Measurements from ENCODE around the gene MN1.

Gene MN1

DNA sequence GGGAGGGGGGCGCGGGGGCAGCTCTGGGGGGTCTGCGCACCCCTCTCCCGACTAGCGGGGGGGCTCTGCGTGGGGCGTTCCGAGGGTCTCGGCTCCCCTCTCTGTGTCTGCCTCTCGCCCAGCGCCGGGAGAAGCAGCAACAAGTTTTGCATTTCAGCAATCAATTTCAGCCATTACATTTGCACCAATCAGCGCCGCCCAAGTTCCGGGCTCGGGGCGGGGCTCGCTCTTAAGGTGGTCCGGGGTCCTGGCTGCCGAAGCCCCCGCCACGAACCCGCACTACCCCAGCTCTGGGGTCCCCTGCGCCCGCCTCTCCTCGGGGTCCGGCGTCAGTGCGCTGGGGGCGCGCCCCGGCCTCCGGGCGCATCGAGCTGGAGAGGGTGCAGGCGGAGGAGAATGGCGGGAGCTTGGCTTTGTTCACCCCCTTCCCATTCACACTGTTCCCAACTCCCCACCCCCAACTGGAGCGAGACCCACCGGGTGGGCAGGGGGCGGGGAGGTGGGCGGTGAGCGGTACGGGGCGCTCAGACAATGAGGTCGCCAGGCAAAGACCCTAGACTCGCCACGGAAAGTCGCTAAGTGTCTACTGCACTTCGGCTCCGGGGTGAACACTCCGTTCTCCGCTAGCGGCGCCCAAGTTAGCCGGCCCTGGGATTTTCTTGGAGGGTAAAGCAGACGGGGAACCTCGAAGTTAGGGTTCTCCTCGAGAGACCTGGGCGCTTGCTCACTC lies at the start of gene MN1:
TSS of gene MN1 (minus strand) at position 141 of the 730 bp plus-strand sequence. CDS start 1,213 bp downstream, outside the sequence.
- DNase-seq (ENCODE audit: low read depth) = no peak

DNA sequence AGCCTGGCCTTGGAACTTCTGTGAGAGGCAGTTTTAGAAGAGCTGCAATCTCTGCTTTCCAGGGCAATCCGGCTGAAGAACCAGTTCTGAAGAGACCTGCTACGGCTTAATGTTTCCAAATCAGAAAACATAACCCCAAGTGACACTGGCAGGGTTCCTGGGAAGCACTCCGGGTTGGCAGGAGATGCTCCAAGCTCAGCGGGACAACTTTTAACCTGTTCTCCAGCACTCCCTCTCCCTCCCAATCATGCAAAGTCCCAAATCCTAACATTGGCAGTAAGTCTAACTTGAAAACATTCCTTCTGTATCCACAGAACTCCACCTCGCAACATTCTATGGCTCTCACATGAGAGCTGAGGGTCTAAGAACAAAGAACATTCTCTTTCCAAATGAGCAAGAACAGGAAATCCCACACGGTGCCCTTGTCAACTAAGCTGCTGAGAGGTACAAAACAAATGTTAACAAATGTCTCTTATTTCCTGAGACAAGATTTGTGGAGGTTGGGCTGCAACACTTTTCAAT lies 48.5 kb upstream of the MN1 start:
- no peak for DNase-seq (ENCODE audit: low read depth)

DNA sequence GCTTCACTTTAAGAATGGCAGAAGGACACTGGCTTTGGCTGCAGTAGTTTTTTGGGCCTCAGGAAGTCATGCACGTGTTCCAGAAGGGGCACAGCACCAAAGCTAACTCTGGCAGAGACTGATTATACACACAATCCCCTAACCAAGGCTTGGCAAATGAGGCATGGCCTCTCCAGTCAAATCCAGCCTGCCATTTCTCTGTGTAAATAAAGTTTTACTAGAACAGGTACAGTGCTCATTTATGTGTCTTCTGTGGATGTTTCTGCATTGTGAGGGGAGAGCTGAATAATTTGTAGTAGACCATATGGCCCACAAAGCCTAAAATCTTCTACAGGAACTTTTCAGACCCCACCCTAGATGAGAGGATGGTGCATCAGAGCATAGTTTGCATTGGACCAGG lies 46.4 kb upstream of the MN1 start:
- DNase-seq (ENCODE audit: low read depth) = no peak

DNA sequence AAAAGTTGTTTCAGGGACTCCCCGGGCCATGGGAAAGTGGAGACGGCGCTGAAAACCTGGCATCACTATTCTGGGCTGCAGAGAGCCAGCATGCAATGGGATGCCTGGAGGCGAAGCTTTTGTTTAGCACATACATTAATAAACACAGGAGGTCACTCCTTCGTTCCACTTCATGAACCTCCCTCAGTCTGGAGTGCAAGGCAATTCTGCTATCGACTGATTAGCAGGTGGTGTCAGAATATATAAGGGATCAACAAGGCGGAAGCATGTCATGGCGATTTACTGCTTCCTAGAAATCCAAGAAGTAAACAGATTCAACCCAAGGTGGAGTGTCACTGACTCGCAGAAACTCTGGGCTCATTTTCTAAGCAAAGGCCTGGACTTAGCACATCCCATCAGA lies 45.4 kb upstream of the MN1 start:
- DNase-seq (ENCODE audit: low read depth) = no peak

DNA sequence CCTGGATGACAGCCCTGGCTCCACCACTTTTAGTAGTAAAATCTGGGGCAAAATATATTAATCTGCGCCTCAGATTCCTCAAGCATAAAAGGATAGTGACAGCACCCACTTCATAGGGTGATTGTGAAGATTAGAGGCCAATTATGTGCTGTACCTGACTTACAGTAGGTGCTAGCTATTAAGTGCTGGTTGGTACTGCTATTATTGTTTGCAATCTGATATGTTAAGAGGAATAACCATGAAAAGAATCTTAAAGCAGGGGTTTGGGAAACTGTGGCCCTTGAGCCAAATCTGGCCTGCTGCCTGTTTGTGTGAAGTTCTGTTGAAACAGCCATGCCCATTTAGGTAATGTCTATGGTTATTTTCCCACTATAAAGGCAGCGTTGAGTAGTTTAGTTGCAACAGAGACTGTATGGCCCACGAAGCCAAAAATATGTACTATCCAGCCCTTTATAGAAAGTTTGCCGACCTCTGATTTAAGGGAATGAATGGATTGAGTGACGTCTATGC lies 44.7 kb upstream of the MN1 start:
- no peak for DNase-seq (ENCODE audit: low read depth)

DNA sequence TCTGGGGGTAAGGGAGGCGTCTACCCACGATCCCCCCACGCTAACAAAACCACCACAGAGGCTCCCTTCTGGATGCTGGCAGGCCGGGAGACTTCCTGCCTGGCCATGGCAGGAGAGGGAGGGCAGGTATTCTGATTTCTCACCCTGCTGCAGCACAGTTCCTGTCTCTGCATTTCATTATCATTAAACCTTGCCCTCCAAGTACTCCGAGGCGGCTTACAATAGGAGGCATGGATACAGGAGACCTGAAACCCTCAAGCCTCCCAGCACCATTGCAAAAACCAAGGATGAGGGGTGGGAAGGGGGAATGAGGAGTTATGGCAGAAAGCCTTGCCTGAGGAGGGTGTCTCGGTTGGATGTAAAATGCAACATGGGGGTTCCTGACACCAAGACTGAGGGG lies 44.1 kb upstream of the MN1 start:
- DNase-seq (ENCODE audit: low read depth) = no peak

DNA sequence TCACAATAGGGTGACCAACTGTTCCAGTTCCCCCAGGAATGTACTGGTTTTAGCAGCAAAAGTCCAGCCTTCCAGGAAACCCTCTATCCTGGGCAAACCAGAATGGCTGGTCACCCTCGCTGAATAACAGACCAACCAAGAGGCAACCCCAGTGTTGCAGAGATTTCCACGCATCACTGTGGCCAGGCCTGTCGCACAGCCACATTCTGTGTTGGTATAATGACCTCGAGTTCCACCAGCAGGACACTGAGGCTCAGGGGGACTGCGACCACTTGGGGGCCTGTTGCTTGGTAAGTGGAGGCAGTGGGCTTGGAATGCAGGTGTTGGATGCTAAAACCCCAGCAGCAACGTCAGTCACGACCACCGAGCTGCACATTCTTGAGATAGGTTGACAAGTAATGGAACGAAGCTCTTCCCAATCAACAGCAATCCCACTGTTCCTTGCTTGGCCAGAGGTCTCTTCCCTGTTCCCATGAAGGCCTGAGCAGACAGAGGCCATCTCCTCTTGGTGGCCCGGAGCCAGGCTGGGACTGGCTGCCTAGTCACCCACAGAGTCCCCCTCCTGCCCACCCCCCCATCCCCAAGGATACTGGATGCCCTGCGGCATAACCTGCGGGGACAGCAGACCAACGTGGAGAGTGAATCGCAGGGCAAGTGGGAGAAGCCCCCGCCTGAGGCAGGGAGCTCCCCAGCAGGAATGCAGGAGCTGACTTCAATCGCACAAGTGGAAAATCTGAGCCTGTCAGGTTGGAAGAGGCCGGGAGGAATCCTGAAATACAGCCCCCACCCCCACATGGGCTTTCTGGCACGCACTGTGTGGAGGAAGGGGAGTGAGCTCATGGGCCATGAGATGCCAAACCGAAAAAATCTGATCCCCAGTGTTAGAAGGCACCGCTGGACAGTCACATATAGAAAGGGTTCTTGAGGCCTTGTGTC lies 43.4 kb upstream of the MN1 start:
- DNase-seq (ENCODE audit: low read depth) = no peak

DNA sequence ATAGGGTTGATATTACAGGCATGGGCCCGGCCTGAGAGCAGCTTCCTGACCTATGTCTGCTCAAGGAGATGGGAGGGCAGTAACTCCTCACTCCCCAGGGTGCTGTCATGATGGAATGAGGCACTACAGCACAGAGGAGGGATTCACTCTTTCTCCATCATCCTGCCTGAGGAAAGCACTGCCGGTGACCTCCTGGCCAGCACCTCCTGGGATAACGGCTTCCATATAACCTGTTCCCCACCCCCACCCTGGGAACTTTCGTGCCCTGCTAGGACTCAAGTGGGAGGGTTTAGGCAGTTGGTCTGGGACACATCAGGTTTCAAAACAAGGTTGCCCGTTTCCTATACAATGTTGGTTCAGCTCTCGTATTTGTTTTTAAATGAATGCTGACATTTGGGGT lies 42.7 kb upstream of the MN1 start:
- DNase-seq (ENCODE audit: low read depth) = no peak

DNA sequence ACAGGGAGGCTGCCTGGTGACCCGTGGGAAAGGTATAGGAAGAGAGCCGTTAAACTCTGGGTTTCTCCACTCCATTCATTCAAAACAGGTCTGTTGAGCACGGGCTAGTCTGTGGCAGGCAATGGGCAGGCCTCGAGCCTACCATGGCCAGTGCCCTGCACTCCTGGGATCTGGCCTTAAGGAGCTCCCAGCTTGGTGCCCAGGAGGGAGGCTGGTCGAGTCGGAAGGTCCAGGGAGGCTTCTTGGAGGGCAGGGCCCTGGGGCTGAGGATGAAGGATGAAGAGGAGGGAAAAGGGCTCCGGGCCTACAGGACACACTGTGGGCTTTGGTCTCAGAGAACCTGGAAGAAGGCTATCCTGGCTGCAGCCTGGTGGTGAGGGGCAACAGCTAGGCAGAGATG lies 41.9 kb upstream of the MN1 start:
- DNase-seq (ENCODE audit: low read depth) = no peak

DNA sequence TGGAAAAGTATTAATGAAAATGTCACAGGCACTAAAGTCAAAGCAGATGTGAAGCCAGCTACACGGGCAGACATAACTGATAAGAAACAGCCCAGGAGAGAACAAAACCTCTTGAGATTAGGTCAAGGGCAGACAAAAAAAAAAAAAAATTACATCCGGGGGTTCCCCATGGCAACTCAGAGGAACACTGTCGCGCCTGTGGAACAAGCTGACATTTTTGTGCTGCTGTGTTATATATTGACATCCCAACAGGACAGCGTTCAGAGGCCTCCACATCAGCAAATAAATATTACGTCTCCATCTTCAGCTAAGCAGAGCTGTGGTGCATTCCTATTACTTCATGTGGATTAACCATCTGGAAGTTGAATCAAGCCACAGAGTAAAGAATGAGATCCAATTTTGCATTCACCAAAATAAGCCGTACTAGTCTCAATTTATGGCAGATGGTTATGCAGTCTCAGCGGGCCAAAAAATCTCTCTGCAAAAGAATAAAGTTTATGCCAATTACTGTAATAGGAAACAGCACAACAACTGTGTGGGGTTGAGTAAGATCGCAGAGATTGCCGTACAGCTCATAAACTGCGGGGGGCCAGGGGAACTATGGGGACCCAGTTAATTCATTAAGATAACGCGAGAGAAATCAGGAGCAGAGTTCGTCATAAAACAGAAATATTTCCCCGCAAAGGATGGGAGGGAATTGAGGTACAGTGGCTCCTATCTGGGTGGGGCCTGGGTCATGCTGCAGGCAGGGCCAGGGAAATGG lies 41.3 kb upstream of the MN1 start:
- no peak for DNase-seq (ENCODE audit: low read depth)

DNA sequence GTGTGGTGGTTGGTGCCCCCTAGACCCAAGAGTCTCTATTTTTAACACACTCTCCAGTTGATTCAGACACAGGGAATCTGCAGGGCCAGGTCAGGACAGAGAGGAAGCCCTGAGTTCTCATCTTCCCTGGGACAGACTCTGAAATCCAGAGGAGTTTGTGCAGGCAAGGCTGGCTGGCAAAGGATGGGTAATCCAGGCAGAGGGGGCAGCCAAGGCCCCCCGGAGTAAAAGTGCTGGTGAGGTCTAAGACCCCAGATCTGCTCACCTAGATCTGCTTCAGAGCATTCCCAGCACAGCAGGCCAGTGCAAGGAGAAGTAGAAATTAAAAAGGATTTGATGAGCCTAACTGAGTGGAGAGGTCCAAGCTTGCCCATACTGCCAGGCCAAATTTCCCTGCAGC lies 40.6 kb upstream of the MN1 start:
- no peak for DNase-seq (ENCODE audit: low read depth)

DNA sequence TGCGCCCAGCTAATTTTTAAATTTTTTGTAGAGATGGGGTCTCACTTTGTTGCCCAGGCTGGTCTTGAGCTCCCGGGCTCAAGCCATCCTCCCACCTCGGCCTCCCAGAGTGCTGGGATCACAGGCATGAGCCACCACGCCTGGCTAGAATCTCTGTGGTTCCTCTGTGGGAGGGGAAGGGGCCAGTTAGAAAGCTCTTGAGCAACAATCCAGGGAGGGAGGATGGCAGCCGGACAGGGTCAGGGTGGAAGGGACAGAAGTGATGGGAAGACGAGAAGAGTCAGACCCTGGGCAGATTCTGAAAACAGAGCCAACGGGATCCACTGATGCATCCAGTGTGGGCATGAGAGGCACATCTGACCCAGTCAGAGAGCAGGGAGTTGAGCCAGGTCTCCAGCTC lies 38.9 kb upstream of the MN1 start:
- no peak for DNase-seq (ENCODE audit: low read depth)

DNA sequence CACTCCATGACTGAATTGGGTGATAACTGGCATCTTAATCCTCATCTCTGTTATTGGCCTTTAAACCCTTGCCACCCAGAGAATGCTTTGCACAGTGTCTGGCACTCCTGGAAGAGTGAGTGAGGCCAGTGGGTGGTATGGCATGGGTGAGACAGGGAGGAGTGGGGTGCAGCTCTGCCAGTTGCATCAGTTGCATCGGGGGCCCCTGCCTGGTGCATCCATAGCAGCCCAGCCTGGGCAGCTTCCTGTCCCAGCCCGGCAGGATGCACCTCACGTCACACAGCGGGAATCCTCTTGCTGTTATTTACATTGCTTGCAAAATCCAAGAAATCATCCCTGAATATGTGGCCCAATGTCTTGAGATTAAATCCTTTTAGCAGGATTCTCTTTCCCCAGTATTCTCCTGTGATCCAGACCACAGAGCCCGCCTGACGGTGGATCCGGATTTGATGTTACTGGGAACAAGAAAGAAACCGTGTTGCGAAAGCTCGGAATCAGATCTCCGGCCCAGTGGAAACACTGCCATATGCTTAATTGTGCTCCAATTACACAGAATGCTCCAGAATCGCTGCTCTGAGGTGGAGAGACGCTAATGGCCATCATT lies 37.6 kb upstream of the MN1 start:
- no peak for DNase-seq (ENCODE audit: low read depth)

DNA sequence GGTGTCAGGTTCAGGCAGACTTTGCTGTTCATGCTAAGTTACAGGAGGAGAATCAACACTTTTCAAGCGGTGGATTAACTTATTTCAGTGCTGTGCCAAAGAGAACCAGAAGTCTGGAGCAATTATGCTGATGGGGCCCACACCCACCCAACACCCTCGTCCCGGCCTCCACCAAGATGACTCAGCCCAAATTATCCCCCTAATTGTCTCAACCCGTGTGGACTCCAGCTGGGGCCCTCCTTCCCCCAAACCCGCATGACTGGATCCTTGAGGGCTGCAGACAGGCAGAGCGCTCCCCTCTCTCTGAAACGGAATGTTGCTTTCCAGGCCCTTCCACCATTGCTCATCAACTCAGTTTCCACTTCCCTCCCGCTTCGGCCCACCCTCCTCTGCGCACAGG lies 34.6 kb upstream of the MN1 start:
- no peak for DNase-seq (ENCODE audit: low read depth)

DNA sequence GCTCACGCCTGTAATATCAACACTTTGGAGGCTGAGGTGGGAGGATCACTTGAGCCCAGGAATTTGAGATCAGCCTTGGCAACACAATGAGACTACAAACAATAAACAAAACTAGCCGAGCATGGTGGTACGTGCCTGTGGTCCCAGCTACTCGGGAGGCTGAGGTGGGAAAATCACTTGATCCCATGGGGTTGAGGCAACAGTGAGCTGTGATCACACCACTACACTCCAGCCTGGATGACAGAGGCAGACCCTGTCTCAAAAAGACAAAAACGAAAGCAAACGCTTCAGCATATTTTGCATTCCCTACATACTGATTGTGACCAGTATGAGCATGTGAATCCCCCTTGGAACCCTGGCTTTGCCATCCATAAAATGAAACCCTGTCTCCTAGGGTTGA lies 33.9 kb upstream of the MN1 start:
- DNase-seq (ENCODE audit: low read depth) = no peak

DNA sequence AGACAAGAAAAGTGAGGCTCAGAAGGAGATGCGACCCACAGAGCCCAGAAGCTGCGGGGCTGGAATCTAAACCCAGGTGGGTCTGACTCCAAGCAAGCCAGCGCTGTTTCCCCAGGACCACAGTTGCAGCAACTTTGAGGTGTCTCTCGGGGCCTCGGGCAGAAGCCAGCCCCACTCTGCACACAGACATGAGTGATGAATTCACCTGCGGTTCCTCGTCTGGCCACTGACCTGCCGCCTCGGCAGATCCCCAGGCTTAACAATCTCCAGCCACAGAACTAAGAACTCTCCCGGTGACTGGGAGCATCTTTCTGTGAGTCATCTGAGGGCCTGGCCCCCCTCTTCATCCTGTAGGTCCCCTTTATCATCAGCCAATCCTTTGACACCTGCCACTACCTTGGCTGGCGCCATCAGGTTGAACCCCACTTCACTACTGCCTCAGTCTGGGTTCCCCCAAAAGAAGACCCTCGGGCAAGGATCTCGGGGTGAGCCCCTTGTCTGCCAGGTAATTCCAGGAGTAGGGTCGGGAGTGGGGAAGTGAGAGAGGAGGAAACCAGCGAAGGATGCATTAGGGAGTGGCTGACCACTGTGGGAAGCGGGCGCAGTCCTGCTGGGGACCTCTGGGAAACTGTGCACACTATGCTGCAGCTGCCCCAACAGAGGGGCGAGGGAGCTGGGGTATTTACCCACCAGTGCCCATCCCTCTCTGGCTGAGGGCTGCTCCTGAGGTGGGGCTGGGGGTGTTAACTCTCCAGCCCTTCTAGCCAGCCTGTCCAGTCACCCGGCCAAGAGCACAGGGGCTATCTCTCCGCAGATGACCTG lies 33.0 kb upstream of the MN1 start:
- no peak for DNase-seq (ENCODE audit: low read depth)

DNA sequence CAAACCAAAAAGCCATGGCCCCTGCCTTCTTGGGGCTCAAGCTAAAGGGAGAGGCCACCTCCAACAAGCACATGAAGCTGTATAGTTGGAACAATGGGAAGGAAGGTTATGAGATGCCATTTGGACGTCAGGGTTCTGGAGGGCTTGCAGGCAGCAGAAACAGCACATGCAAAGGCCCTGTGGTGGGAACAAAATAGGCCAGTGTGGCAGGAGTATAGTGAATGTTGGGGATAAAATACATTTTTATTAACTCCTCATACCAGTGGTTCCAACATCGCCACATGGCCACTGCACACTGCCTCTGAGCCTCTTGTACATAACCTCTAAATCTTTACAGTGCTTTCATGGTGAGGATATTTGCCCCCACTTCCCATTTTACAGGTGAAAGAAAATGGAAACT lies 32.2 kb upstream of the MN1 start:
- no peak for DNase-seq (ENCODE audit: low read depth)

DNA sequence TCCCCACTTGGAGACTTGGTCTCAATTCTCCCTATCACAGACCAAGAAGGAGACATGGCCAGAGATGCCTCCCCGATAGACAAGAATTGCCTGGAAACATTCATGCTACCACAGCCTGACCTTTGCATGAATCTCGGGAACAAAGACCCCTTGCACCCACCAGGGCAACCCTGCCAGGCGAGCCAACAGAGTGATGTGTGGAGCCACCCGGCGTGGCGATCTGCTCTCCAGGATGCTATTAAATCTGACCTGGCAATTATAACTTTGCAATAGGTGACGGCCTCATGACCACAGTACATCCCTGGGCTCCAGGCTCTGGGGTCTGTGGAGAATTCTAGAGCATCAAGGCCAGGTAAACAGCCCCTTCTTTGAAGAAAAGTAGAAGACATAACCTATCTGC lies 31.1 kb upstream of the MN1 start:
- no peak for DNase-seq (ENCODE audit: low read depth)

DNA sequence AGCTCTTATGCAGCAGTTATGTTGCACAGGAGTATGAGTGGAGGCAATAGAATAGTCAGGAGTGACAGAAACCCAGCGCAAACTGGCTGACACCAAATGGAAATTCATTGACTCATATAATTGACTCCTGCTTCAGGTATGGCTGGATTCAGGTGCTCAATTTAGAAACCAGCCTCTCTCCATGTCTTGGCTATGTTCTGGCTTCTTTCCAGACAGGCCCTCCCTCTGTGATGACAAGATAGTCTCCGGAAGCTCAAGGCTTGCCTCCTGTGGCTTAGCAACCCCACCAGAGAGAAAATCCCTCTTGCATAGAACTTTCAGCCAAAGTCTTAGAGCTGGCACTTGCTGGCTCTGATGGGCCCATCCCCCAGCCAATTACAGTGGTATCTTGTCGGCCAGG lies 28.1 kb upstream of the MN1 start:
- no peak for DNase-seq (ENCODE audit: low read depth)

DNA sequence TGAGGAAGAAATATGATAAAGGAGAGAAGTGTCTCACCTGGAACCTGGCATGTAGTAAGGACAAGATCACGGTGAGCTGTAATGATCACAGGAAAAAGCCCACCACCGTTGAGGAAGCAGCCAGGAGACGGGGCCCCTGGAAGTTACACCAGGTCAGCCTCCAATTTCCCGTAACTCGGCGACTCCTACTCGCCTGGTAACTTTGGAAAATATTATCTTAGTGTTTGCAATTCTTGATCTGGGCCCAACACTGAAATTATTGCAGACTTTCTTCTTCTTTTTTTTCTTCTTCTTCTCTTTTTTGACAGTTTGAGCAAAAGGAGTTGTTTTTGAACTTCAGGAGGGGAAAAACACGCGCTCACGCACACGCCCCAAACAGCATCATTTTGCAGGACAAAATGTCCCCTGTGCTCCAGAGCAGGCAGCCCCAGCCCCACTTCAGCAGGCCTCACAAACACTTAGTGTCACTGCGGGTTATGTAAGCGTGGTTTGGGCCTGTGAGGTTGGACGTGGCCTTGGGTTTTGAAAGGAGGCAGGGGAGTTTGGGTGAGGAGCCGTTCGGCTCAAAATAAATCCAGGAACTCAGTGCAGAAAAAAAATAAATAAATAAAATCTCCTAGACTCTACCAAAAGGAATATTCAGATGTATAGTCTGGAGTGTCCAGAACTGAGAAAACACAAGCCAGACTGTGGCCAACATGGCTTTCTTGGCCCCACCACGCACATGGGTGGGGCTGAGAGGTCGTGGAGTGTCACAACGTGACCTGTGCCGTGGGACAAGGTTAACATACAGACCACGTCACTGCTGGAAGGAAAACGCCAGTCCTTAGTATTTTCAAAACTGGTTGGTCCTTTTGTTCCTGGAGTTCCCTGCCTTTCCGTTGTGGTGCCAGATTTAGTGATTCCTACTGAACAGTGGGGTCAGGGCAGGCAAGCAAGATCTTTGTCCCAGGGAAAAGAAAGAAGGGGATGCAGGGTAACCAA lies 26.3 kb upstream of the MN1 start:
- no peak for DNase-seq (ENCODE audit: low read depth)

Measured in stromal cell of bone marrow (primary cell).